Peyer's patch (tissue), 4 donors: Measurements from ENCODE around the gene KLF2.

ENCODE experiments used
- CTCF ChIP-seq, 6 experiments: fragments of 450-650 bp in 4 of 6; fragments of 200-600 bp in 2 of 6; sonication (generic) in 1 of 6; IDR thresholded peaks; one replicate each; pipeline ENCODE4 v1.5.1; 2017 to 2019; ENCODE audit warnings: antibody characterized with exemption in 6 of 6, mild to moderate bottlenecking in 3 of 6, moderate library complexity in 1 of 6
- POLR2A ChIP-seq, 2 donors: fragments of 450-650 bp; IDR thresholded peaks; one replicate each; pipeline ENCODE4 v1.5.1; 2017; ENCODE audit warnings: antibody characterized with exemption in 2 of 2, mild to moderate bottlenecking in 2 of 2, moderate library complexity in 2 of 2

GRCh38 chr19:16289594-16289993 is 35.0 kb upstream of the KLF2 start:
- TF ChIP-seq CTCF (IDR thresholded peaks at IDR 0.05) (no peak), POLR2A (IDR thresholded peaks at IDR 0.05) (no peak)
